HL-60 (cell line): ENCODE results near the gene TVP23C.

Source experiments
- DNase-seq, 2 experiments: peaks; one replicate each; pipeline ENCODE4 v3.0.0-alpha.2; 2010 to 2020; ENCODE audit warnings: low read depth in 1 of 2, low spot score in 1 of 2
- H3K27ac ChIP-seq: fragments of 250-450 bp; sonication (Bioruptor Pico); replicated peaks from 2 replicates; pipeline ENCODE4 v1.5.1; 2020; ENCODE audit warnings: mild to moderate bottlenecking, moderate library complexity
- H3K27me3 ChIP-seq: fragments of 250-450 bp; sonication (Bioruptor Pico); 2 replicates; pipeline ENCODE4 v1.5.1; 2021; ENCODE audit warnings: mild to moderate bottlenecking, moderate library complexity; ENCODE audit not compliant: insufficient read depth, poor library complexity, severe bottlenecking
- H3K4me3 ChIP-seq: replicated peaks from 2 replicates; pipeline ENCODE4 v1.5.1; 2011; ENCODE audit warnings: mild to moderate bottlenecking, control low read depth, low read length; ENCODE audit not compliant: insufficient read depth
- CTCF ChIP-seq: IDR thresholded peaks from one replicate; pipeline ENCODE4 v1.5.1; 2011; ENCODE audit warnings: low read length, control low read depth, inconsistent platforms; ENCODE audit not compliant: insufficient read depth
- GABPA ChIP-seq: IDR thresholded peaks from 2 replicates; pipeline ENCODE4 v1.6.1; 2012; ENCODE audit warnings: low read depth
- POLR2AphosphoS5 ChIP-seq: IDR thresholded peaks from 2 replicates; pipeline ENCODE4 v1.6.1; 2012; ENCODE audit warnings: low read depth
- REST ChIP-seq: IDR thresholded peaks from 2 replicates; pipeline ENCODE4 v1.6.1; 2012; ENCODE audit warnings: low read depth; ENCODE audit not compliant: insufficient replicate concordance
- SPI1 ChIP-seq: IDR thresholded peaks from 2 replicates; pipeline ENCODE4 v1.6.1; 2012; ENCODE audit warnings: low read depth, mild to moderate bottlenecking, borderline replicate concordance

TVP23C gene

GRCh38 chr17:15464231-15464985, 98.9 kb downstream of the TVP23C start:
- no peak overlapping the region for H3K27ac ChIP-seq
- no peak for TF ChIP-seq REST
- TF ChIP-seq SPI1, result no peak
- no peak for TF ChIP-seq CTCF
- no peak for TF ChIP-seq GABPA
- no peak for TF ChIP-seq POLR2AphosphoS5
- H3K27me3 ChIP-seq, result no peaks in the 10 kb centered on the region
- DNase-seq, result no peak
- H3K4me3 ChIP-seq, result no peak overlapping the region

GRCh38 chr17:15462976-15463772, 100.1 kb downstream of the TVP23C start:
- H3K4me3 ChIP-seq, result no peak overlapping the region
- H3K27me3 ChIP-seq, result no peaks in the 10 kb centered on the region
- no peak overlapping the region for H3K27ac ChIP-seq
- no peak for DNase-seq
- TF ChIP-seq REST, result no peak
- no peak for TF ChIP-seq POLR2AphosphoS5
- TF ChIP-seq SPI1, result no peak
- no peak for TF ChIP-seq GABPA
- TF ChIP-seq CTCF, result no peak

GRCh38 chr17:15457723-15458094, 105.6 kb downstream of the TVP23C start:
- Histone ChIP-seq H3K27ac (no peak overlapping the region), H3K4me3 (no peak overlapping the region)
- TF ChIP-seq POLR2AphosphoS5 (no peak), REST (no peak)

More at GRCh38 chr17:15457723-15458094, 105.6 kb downstream of the TVP23C start:
- no peaks in the 10 kb centered on the region for H3K27me3 ChIP-seq
- no peak for DNase-seq
